Gastroesophageal sphincter (tissue), 3 donors: ENCODE measurements around the gene ARHGEF37.

Source experiments
- CTCF ChIP-seq, 4 experiments: fragments of 200-600 bp in 2 of 4; fragments of 450-650 bp in 2 of 4; sonication (generic) in 1 of 4; IDR thresholded peaks; one replicate each; pipeline ENCODE4 v1.5.1; 2017 to 2019; ENCODE audit warnings: antibody characterized with exemption in 4 of 4, mild to moderate bottlenecking in 2 of 4, moderate library complexity in 2 of 4
- EP300 ChIP-seq: sonication (generic); formaldehyde crosslinking; IDR thresholded peaks from one replicate; pipeline ENCODE4 v1.6.1; 2017; ENCODE audit warnings: antibody characterized with exemption, mild to moderate bottlenecking
- POLR2A ChIP-seq, 2 donors: fragments of 450-650 bp; IDR thresholded peaks; one replicate each; pipeline ENCODE4 v1.6.1; 2017; ENCODE audit warnings: antibody characterized with exemption in 2 of 2, mild to moderate bottlenecking in 2 of 2, moderate library complexity in 1 of 2

- no peak for TF ChIP-seq CTCF (IDR thresholded peaks at IDR 0.05)
- no peak for TF ChIP-seq POLR2A (IDR thresholded peaks at IDR 0.05)
- TF ChIP-seq EP300: no peak
Observed at GRCh38 chr5:149549461-149550267, 31.6 kb upstream of the ARHGEF37 start.
